Fibroblast of lung (primary cell): ENCODE results near the gene CNDP1. TPM values are rescaled to one million over a fixed set of nuclear protein-coding genes. Genes with fewer than 3 reads are reported as not detected.

Source experiments
- DNase-seq, 2 donors: peaks; one replicate each; pipeline versions ENCODE4 v3.0.0 to v3.0.0-alpha.2; 2010; ENCODE audit warnings: low read depth in 2 of 2
- H2AFZ ChIP-seq: 2 replicates; pipeline ENCODE4 v1.5.1; 2012; ENCODE audit warnings: low read length, control low read depth, inconsistent platforms
- H3K27ac ChIP-seq: 2 replicates; pipeline ENCODE4 v1.5.1; 2011; ENCODE audit warnings: low read length, control low read depth; ENCODE audit not compliant: insufficient read depth
- H3K27me3 ChIP-seq: 2 replicates; pipeline ENCODE4 v1.5.1; 2011; ENCODE audit warnings: mild to moderate bottlenecking, low read length; ENCODE audit not compliant: control insufficient read depth, insufficient read depth
- H3K36me3 ChIP-seq: 2 replicates; pipeline ENCODE4 v1.5.1; 2011; ENCODE audit warnings: low read length; ENCODE audit not compliant: control insufficient read depth, insufficient read depth
- H3K4me1 ChIP-seq: 2 replicates; pipeline ENCODE4 v1.5.1; 2011; ENCODE audit warnings: low read length; ENCODE audit not compliant: control insufficient read depth, insufficient read depth; ENCODE audit errors: extremely low read depth
- H3K4me2 ChIP-seq: 2 replicates; pipeline ENCODE4 v1.5.1; 2011; ENCODE audit warnings: low read length, control low read depth; ENCODE audit not compliant: insufficient read depth; ENCODE audit errors: extremely low read depth
- H3K4me3 ChIP-seq, 4 experiments: fragments of 200-600 bp in 1 of 4; sonication (generic) in 1 of 4; replicated peaks in 1 of 4; 2 replicates each; pipeline ENCODE4 v1.5.1; 2011 to 2016; ENCODE audit warnings: low read length in 4 of 4, low read depth in 3 of 4, mild to moderate bottlenecking in 3 of 4, control low read depth in 2 of 4, inconsistent platforms in 1 of 4, mixed read lengths in 1 of 4; ENCODE audit not compliant: insufficient read depth in 1 of 4; ENCODE audit errors: control extremely low read depth in 1 of 4
- H3K79me2 ChIP-seq: 2 replicates; pipeline ENCODE4 v1.5.1; 2012; ENCODE audit warnings: mild to moderate bottlenecking, low read length, inconsistent platforms; ENCODE audit not compliant: control insufficient read depth, insufficient read depth
- H3K9ac ChIP-seq: 2 replicates; pipeline ENCODE4 v1.5.1; 2011; ENCODE audit warnings: mild to moderate bottlenecking, low read length, control low read depth; ENCODE audit not compliant: insufficient read depth
- H3K9me3 ChIP-seq: 2 replicates; pipeline ENCODE4 v1.5.1; 2012; ENCODE audit warnings: low read depth, low read length; ENCODE audit not compliant: control insufficient read depth, insufficient read depth
- H4K20me1 ChIP-seq: 2 replicates; pipeline ENCODE4 v1.5.1; 2011; ENCODE audit warnings: low read length; ENCODE audit not compliant: control insufficient read depth, insufficient read depth; ENCODE audit errors: extremely low read depth
- EZH2 ChIP-seq: IDR thresholded peaks from 2 replicates; pipeline ENCODE4 v1.5.1; 2012; ENCODE audit warnings: low read length, control low read depth, mild to moderate bottlenecking; ENCODE audit errors: missing control alignments
- polyA plus RNA-seq, 2 donors: library from polyadenylated mRNA; depleted of rRNA in 1 of 2; stranded (reverse) in 1 of 2; unstranded in 1 of 2; fragments of >200 nt; gene quantifications; 2 replicates each; pipeline ENCODE4 v1.2.1, GENCODE V29; 2011 to 2012; ENCODE audit warnings: missing spikeins in 1 of 2
- total RNA-seq: library from RNA; depleted of rRNA; stranded (reverse); fragments of >200 nt; gene quantifications from 2 replicates; pipeline ENCODE4 v1.2.1, GENCODE V29; 2014
- TF ChIP-seq, protein P1 (sequence below), 2 donors: IDR thresholded peaks in 1 of 2; conservative IDR thresholded peaks in 1 of 2; 1 replicate in 1 of 2; 2 replicates in 1 of 2; pipeline ENCODE4 v1.5.1; 2011 to 2012; ENCODE audit warnings: low read length in 2 of 2, control low read depth in 1 of 2, inconsistent platforms in 1 of 2, low read depth in 1 of 2, mild to moderate bottlenecking in 1 of 2

CNDP1 gene
- total and polyA plus RNA-seq, 2 donors (not counting 1 experiment from before 2014, with no cell fraction given) = not detected

- H3K27ac ChIP-seq = peak within 1 kb of the TSS; percentile 95
- H4K20me1 ChIP-seq = no peaks in the 10 kb centered on the region
- H3K9me3 ChIP-seq = no peaks in the 10 kb centered on the region
- peak within 1 kb of the TSS; percentile 91 for H2AFZ ChIP-seq
- H3K27me3 ChIP-seq = peaks cover 4% of the 10 kb centered on the region
- H3K79me2 ChIP-seq = peaks cover 19% of the 10 kb centered on the region
- H3K4me3 ChIP-seq = peak within 1 kb of the TSS; percentile 66 to 89 (median 84)
- DNase-seq = peak; percentile 97 to 98
- no peak for TF ChIP-seq EZH2
- TF ChIP-seq, protein P1, sequence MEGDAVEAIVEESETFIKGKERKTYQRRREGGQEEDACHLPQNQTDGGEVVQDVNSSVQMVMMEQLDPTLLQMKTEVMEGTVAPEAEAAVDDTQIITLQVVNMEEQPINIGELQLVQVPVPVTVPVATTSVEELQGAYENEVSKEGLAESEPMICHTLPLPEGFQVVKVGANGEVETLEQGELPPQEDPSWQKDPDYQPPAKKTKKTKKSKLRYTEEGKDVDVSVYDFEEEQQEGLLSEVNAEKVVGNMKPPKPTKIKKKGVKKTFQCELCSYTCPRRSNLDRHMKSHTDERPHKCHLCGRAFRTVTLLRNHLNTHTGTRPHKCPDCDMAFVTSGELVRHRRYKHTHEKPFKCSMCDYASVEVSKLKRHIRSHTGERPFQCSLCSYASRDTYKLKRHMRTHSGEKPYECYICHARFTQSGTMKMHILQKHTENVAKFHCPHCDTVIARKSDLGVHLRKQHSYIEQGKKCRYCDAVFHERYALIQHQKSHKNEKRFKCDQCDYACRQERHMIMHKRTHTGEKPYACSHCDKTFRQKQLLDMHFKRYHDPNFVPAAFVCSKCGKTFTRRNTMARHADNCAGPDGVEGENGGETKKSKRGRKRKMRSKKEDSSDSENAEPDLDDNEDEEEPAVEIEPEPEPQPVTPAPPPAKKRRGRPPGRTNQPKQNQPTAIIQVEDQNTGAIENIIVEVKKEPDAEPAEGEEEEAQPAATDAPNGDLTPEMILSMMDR (conservative IDR thresholded peaks at IDR 0.05 in 1 of 2, IDR thresholded peaks at IDR 0.05 in 1 of 2; ENCODE audit: low read depth in 1 of 2, low read length in 2 of 2) = no peak
- peak within 1 kb of the TSS; percentile 93 for H3K9ac ChIP-seq
- H3K4me2 ChIP-seq = peak within 1 kb of the TSS; percentile 88
- peaks cover 2% of the 10 kb centered on the region for H3K4me1 ChIP-seq
- no peaks in the 10 kb centered on the region for H3K36me3 ChIP-seq
Measured at GRCh38 chr18:74495581-74496507, 38.5 kb upstream of the CNDP1 start, which contains the start of gene CNDP2. Gene CNDP2 (plus strand): TSS chr18:74496363. CDS start chr18:74499974, 3,611 bp downstream.

DNA sequence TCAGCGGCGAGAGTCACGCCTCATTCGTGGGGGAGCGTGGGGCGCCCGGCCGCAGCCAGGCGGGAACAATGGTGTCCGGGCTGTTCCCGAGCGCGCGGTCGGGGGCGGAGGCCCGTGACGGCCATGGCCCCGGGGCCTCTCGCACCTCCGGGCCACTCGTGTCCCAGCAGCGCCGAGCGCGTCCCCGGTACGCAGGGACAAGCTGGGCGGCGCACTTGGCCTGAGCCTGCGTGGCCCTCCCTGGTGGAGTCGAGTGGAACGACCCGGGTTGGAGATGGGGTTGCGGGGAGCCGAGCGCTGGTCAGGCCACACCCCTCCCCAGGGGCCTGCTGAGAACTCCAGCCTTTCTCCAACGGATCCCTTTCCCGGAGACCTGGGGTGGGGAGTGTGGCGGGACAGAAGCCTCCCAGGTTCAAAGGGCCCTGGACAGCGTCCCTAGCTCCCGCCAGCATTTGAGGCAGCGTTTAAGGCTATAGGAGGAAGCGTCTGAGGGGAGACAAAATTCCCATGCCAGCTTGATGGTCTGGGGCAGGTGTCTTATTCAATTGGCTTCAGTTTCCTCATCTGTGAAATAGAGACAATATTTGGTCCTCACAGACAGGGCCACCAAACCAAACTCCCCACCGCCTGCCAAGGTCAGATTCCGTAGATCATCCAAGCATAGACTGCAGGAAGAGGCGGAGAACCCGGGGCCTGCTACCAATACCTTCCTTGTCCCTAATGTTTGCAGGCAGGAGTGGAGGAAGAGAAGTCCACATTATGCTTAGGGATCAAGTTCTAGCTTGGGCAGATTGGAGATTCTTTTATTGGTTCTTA is 37.6 kb upstream of the CNDP1 start:
- Histone ChIP-seq H3K4me3 (peak overlapping the region; percentile 66 to 89 (median 84)), H3K4me2 (peak overlapping the region; percentile 88), H3K4me1 (peaks cover 2% of the 10 kb centered on the region), H3K79me2 (peaks cover 19% of the 10 kb centered on the region), H3K36me3 (no peaks in the 10 kb centered on the region), H3K9ac (peak overlapping the region; percentile 93), H4K20me1 (no peaks in the 10 kb centered on the region), H3K27ac (peak overlapping the region; percentile 95), H3K27me3 (peaks cover 4% of the 10 kb centered on the region), H2AFZ (peak overlapping the region; percentile 87), H3K9me3 (no peaks in the 10 kb centered on the region)
- TF ChIP-seq EZH2 = no peak
- TF ChIP-seq, protein P1 (conservative IDR thresholded peaks at IDR 0.05 in 1 of 2, IDR thresholded peaks at IDR 0.05 in 1 of 2; ENCODE audit: low read depth in 1 of 2, low read length in 2 of 2) = no peak
- peak; percentile 39 to 57 for DNase-seq

GRCh38 chr18:74497324-74497676 is 37.0 kb upstream of the CNDP1 start:
- Histone ChIP-seq H3K9me3 (no peaks in the 10 kb centered on the region), H3K79me2 (peaks cover 19% of the 10 kb centered on the region), H3K27me3 (no peaks in the 10 kb centered on the region), H3K4me2 (peak overlapping the region; percentile 88), H3K4me1 (peaks cover 2% of the 10 kb centered on the region), H3K4me3 (peak overlapping the region; percentile 66 to 89 (median 84)), H4K20me1 (no peaks in the 10 kb centered on the region), H2AFZ (no peak overlapping the region), H3K27ac (no peak overlapping the region), H3K36me3 (no peaks in the 10 kb centered on the region), H3K9ac (no peak overlapping the region)
- no peak for DNase-seq
- TF ChIP-seq, protein P1 (conservative IDR thresholded peaks at IDR 0.05 in 1 of 2, IDR thresholded peaks at IDR 0.05 in 1 of 2; ENCODE audit: low read depth in 1 of 2, low read length in 2 of 2) = no peak
- TF ChIP-seq EZH2 = no peak
